Raji (cell line): ENCODE results near the gene OPRD1.

ENCODE experiments used
- POLR2A ChIP-seq: IDR thresholded peaks from 2 replicates; pipeline ENCODE4 v1.6.1; 2011; ENCODE audit warnings: low read depth, low read length, control low read depth; ENCODE audit not compliant: insufficient read depth

The OPRD1 gene

GRCh38 chr1:28822799-28823198, 10.8 kb downstream of the OPRD1 start:
- no peak for TF ChIP-seq POLR2A

GRCh38 chr1:28830814-28831213, 18.8 kb downstream of the OPRD1 start:
- no peak for TF ChIP-seq POLR2A

- TF ChIP-seq POLR2A = no peak
Observed at GRCh38 chr1:28832966-28833365, 21.0 kb downstream of the OPRD1 start.

- TF ChIP-seq POLR2A = no peak
Observed at GRCh38 chr1:28833381-28833780, 21.4 kb downstream of the OPRD1 start.

- no peak for TF ChIP-seq POLR2A
Observed at GRCh38 chr1:28835237-28835650, 23.3 kb downstream of the OPRD1 start.

GRCh38 chr1:28836421-28836956, 24.5 kb downstream of the OPRD1 start:
- no peak for TF ChIP-seq POLR2A

GRCh38 chr1:28840928-28841544, 29.1 kb downstream of the OPRD1 start:
- TF ChIP-seq POLR2A = no peak

- TF ChIP-seq POLR2A = no peak
Observed at GRCh38 chr1:28845786-28846543, 34.0 kb downstream of the OPRD1 start.

- TF ChIP-seq POLR2A = no peak
Observed at GRCh38 chr1:28848416-28848815, 36.4 kb downstream of the OPRD1 start.

GRCh38 chr1:28853093-28853742, 41.2 kb downstream of the OPRD1 start:
- TF ChIP-seq POLR2A = no peak

GRCh38 chr1:28855046-28855445, 43.1 kb downstream of the OPRD1 start:
- no peak for TF ChIP-seq POLR2A

- TF ChIP-seq POLR2A = no peak
Observed at GRCh38 chr1:28855469-28855951, 43.5 kb downstream of the OPRD1 start.

GRCh38 chr1:28855969-28856368, 44.0 kb downstream of the OPRD1 start:
- no peak for TF ChIP-seq POLR2A

GRCh38 chr1:28860332-28861073, 48.5 kb downstream of the OPRD1 start:
- TF ChIP-seq POLR2A = no peak

- no peak for TF ChIP-seq POLR2A
Observed at GRCh38 chr1:28862571-28863403, 50.8 kb downstream of the OPRD1 start.

- no peak for TF ChIP-seq POLR2A
Observed at GRCh38 chr1:28864695-28865094, 52.7 kb downstream of the OPRD1 start.
